GM12801 (cell line): ENCODE measurements around the gene PLCB1.

Experiments used
- TF ChIP-seq, protein P1 (sequence below): IDR thresholded peaks from one replicate; pipeline ENCODE4 v1.5.1; 2011; ENCODE audit warnings: control low read depth; ENCODE audit not compliant: insufficient read length; ENCODE audit errors: extremely low read depth

PLCB1 gene

DNA sequence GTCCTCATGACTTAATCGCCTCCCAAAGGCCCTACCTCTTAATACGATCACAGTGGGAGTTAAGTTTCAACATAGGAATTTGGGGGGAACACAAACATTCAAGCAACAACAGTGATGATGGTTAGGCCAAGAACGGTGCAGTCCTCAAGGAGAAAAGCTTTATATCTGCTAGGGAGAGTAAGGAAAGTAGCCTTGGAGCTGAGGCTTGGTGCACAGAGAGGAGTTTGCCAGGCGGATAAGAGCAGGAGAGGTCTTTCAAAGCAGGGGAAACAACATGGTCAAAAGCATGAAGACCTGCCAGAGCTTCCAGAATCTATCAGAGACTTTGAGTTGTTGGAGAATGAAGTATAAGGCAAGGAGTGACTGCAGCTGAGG, 119.1 kb downstream of the PLCB1 start:
- TF ChIP-seq, protein P1, sequence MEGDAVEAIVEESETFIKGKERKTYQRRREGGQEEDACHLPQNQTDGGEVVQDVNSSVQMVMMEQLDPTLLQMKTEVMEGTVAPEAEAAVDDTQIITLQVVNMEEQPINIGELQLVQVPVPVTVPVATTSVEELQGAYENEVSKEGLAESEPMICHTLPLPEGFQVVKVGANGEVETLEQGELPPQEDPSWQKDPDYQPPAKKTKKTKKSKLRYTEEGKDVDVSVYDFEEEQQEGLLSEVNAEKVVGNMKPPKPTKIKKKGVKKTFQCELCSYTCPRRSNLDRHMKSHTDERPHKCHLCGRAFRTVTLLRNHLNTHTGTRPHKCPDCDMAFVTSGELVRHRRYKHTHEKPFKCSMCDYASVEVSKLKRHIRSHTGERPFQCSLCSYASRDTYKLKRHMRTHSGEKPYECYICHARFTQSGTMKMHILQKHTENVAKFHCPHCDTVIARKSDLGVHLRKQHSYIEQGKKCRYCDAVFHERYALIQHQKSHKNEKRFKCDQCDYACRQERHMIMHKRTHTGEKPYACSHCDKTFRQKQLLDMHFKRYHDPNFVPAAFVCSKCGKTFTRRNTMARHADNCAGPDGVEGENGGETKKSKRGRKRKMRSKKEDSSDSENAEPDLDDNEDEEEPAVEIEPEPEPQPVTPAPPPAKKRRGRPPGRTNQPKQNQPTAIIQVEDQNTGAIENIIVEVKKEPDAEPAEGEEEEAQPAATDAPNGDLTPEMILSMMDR, result no peak

DNA sequence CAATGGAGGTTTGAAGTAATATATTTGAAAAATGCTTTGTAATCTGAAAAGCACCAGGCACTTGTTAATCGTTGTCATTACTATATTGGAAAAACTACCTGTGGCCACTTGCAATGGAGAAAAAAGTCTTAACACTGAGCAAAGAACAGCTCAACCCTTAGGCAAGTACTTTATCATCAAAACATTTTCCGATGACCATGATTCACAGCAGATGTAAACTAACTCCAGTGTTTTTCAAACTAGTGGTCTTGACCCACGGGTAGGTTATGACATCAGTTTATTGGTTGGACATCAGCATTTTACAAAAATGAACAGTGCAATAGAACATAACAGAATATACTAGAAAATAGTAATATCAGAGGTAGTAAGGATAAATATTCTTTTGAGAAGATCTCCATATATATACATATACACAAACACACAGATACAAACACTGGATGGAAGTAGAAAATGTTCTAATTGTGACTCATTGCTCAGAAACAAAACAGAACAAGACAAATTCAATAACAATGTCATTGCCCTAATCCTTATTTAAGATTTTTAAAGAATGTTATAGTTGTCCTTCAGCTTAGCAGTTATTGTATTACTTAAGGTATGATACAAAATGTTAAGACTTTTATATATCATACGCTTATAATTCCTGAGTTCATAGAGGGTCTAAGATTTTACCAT, 123.0 kb downstream of the PLCB1 start:
- TF ChIP-seq, protein P1, result no peak

DNA sequence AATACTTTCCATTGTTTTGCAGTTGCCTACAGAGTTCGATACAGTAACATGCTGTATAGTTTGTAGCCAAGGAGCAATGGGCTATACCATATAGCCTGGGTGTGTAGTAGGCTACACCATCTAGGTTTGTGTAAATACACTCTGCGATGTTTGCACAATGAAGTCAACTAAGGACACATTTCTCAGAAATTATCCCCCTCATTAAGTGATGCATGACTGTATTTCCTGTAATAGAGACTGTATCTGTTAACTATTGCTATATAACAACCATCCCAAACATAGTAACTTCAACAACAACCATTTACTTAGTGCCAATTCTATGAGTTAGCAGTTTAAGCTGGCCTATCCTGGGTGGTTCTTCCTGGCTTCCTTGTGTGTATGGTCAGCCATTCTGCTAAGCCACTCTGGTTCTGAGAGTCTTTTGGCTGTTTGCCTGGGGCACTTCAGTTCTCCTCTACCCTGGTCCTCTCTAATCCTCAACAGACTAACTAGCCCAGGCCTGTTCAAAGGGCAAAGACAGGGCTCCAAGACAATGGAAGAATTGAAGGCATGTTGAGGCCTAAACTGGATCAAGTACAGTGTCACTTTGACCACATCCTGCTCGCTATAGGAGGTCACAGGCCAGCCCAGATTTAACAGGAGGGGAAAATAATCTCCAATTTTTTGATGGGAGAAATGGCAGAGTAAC, 124.0 kb downstream of the PLCB1 start:
- TF ChIP-seq, protein P1, result no peak

DNA sequence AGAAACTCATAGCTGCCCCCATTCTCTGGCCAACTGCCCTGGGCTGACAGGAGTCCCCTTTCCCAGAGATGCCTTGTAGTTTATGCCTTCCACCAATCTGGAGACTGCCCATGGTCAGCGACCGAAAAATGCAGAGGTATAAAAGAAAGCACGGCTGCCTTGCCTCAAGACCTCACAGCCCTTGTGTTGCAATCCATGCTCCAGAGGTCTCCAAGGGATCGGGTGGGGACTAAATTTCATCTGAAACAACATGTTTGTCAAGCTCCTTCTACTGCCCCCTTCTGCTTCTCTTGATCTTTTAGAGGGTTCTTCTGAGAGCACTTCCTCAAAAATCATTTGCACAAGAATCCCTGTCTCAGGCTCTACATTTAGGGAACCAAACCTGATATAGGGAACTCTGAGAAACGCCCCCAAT, 128.8 kb downstream of the PLCB1 start:
- TF ChIP-seq, protein P1, result no peak

DNA sequence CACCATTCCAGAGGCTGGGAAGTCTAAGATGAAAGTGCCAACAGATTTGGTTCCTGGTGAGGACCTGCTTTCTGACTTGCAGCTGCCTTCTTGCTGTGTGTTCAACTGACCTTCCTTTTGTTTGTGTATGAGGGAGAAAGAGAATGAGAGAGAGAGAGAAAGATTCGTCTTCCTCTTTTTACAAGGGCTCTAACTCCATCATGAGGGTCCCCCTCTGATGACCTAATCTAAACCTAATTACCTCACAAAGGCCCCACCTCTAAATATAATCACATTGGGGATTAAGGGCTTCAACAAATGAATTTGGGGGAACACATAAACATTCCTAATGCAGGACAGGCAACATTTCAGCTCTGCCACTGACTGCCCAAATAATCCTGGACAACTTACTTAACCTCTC, 130.7 kb downstream of the PLCB1 start:
- TF ChIP-seq, protein P1, result no peak

DNA sequence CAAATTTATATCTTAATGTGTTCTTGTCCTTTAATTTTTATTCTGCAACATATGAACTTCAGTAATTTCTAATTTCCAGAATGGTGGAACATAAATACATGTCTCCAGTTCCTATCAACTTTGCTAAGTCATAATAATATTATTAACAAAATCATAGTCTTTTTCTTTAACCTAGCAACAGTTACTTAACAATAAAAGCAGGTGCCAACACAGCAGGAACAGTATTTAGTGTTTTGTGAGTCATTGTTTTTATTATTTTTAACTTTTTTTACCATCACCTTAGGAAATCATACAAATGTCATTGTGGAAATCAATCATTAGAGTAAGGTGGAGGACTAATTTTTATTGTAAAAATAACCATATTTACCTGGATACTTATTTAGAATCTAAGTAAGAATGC, 133.5 kb downstream of the PLCB1 start:
- TF ChIP-seq, protein P1, result no peak

DNA sequence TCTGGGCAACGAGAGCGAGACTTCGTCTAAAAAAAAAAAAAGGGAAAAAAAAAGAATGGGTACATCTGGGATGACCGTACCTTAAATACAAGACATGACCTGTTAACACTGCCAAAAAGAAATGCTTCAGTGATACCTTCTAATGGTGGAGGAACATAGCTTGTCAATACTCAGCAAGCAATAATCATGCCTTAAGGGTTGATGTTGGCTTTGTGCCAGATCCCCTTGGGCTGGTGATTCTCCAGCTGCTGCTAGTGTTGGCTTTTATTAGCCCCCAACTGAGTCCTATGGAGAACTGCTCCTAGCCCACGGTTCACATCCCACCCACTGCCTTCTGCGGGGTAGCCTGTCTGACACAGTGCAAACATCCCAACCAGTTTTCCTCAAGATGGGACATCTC, 134.9 kb downstream of the PLCB1 start:
- TF ChIP-seq, protein P1, result no peak
